Neuronal stem cell (in vitro differentiated cells): ENCODE measurements around the gene FETUB. TPM values are rescaled to one million over a fixed set of nuclear protein-coding genes. Genes with fewer than 3 reads are reported as not detected.

Experiments used
- small RNA-seq: library from polyadenylated mRNA; stranded (forward); fragments of <200 nt; extraction: miRNeasy Mini kit (QIAGEN cat#:217004); gene quantifications from one replicate; pipeline ENCODE3, GENCODE V24; 2013; ENCODE audit not compliant: insufficient read depth

Gene FETUB

Small RNAs within 50 kb of the gene (small RNA-seq; reads per million reads assigned to genes)
- gene RF00017 = not detected
